ENCODE measurements around the gene GPRIN3.

Gene GPRIN3

GRCh38 chr4:89279385-89279784 is 28.2 kb downstream of the GPRIN3 start:
- Histone ChIP-seq H3K36me3 (no peaks in the 10 kb centered on the region), H3K27ac (no peak overlapping the region), H3K4me1 (no peaks in the 10 kb centered on the region), H3K27me3 (no peaks in the 10 kb centered on the region), H3K4me3 (no peak overlapping the region), H3K9me3 (no peaks in the 10 kb centered on the region)
- TF ChIP-seq CTCF (IDR thresholded peaks at IDR 0.05): no peak
- no peak for DNase-seq
- intact Hi-C loops (cut with DNase I; ENCODE audit: low total_unique reads): no loop called here

- no peak for DNase-seq
- intact Hi-C loops (cut with DNase I; ENCODE audit: low total_unique reads): no loop called here
- no peak overlapping the region for H3K27ac ChIP-seq
- H3K4me1 ChIP-seq: no peaks in the 10 kb centered on the region
- H3K4me3 ChIP-seq: no peak overlapping the region
- H3K36me3 ChIP-seq: no peaks in the 10 kb centered on the region
- H3K9me3 ChIP-seq: no peaks in the 10 kb centered on the region
- TF ChIP-seq CTCF (IDR thresholded peaks at IDR 0.05): no peak
- H3K27me3 ChIP-seq: no peaks in the 10 kb centered on the region
Measured at GRCh38 chr4:89277412-89277811, 30.2 kb downstream of the GPRIN3 start.

- no peaks in the 10 kb centered on the region for H3K9me3 ChIP-seq
- no peak overlapping the region for H3K27ac ChIP-seq
- no peaks in the 10 kb centered on the region for H3K4me1 ChIP-seq
- no peak overlapping the region for H3K4me3 ChIP-seq
- no peak for TF ChIP-seq CTCF (IDR thresholded peaks at IDR 0.05)
- H3K36me3 ChIP-seq: no peaks in the 10 kb centered on the region
- no peak for DNase-seq
- no peaks in the 10 kb centered on the region for H3K27me3 ChIP-seq
- intact Hi-C loops (cut with DNase I; ENCODE audit: low total_unique reads): no loop called here
Measured at GRCh38 chr4:89276296-89276695, 31.3 kb downstream of the GPRIN3 start.

- H3K4me1 ChIP-seq: no peaks in the 10 kb centered on the region
- H3K4me3 ChIP-seq: no peak overlapping the region
- H3K36me3 ChIP-seq: no peaks in the 10 kb centered on the region
- DNase-seq: no peak
- intact Hi-C loops (cut with DNase I; ENCODE audit: low total_unique reads): no loop called here
- H3K27me3 ChIP-seq: no peaks in the 10 kb centered on the region
- TF ChIP-seq CTCF (IDR thresholded peaks at IDR 0.05): no peak
- no peak overlapping the region for H3K27ac ChIP-seq
- H3K9me3 ChIP-seq: no peaks in the 10 kb centered on the region
Measured at GRCh38 chr4:89275587-89275986, 32.0 kb downstream of the GPRIN3 start.

- DNase-seq: no peak
- H3K4me3 ChIP-seq: no peak overlapping the region
- no peak for TF ChIP-seq CTCF (IDR thresholded peaks at IDR 0.05)
- H3K4me1 ChIP-seq: no peaks in the 10 kb centered on the region
- intact Hi-C loops (cut with DNase I; ENCODE audit: low total_unique reads): no loop called here
- H3K27me3 ChIP-seq: no peaks in the 10 kb centered on the region
- H3K9me3 ChIP-seq: no peaks in the 10 kb centered on the region
- H3K36me3 ChIP-seq: no peaks in the 10 kb centered on the region
- no peak overlapping the region for H3K27ac ChIP-seq
Measured at GRCh38 chr4:89273741-89274141, 33.9 kb downstream of the GPRIN3 start.

GRCh38 chr4:89270792-89271191 is 36.8 kb downstream of the GPRIN3 start:
- no peak for TF ChIP-seq CTCF (IDR thresholded peaks at IDR 0.05)
- no peak overlapping the region for H3K4me3 ChIP-seq
- no peaks in the 10 kb centered on the region for H3K9me3 ChIP-seq
- no peak overlapping the region for H3K27ac ChIP-seq
- no peaks in the 10 kb centered on the region for H3K36me3 ChIP-seq
- intact Hi-C loops (cut with DNase I; ENCODE audit: low total_unique reads): no loop called here
- no peaks in the 10 kb centered on the region for H3K27me3 ChIP-seq
- no peaks in the 10 kb centered on the region for H3K4me1 ChIP-seq
- no peak for DNase-seq
